ENCODE results near the gene LAMB3. TPM values are rescaled to one million over a fixed set of nuclear protein-coding genes. Genes with fewer than 3 reads are reported as not detected.
A peak's percentile ranks its signal among the peaks of the same experiment; 100 is the strongest.

Gene LAMB3
- polyA plus RNA-seq, 1 of the 3 experiments (the other 2 are of a cell fraction), result 18.0 TPM

DNA sequence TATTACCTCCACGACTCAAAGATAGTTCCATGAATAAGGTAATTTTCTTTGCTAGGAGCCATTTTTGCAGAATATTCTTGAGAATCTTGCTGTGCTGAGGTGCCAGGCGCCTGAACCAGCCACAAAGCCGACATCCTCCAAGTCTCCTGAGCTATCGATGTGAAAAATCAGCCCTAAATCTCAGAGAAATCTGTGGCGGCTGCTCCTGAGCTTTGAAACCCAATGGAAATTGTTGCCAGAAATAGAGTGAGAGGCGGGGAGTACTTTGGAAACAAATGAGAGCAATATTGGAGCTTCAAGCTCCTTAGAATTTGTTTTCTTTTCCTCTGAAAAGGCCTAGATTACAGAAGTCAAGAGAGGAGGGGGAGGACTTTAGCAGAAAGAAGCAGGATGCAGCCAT, 62.4 kb downstream of the LAMB3 start:
- H3F3A ChIP-seq (replicated peaks; ENCODE audit: insufficient read depth), result peaks cover 31% of the 10 kb centered on the region
- H3K4me1 ChIP-seq (ENCODE audit: control insufficient read depth in 1 of 2, insufficient read depth in 2 of 2, low read depth in 1 of 2, low read length in 1 of 2), result peaks cover 9 to 55% of the 10 kb centered on the region in 2 experiments
- peaks cover 0 to 11% of the 10 kb centered on the region in 2 experiments for H3K36me3 ChIP-seq (replicated peaks in 1 of 2; ENCODE audit: control insufficient read depth in 1 of 2, insufficient read depth in 2 of 2, low read length in 1 of 2)
- TF ChIP-seq SIN3A (IDR thresholded peaks at IDR 0.05; ENCODE audit: borderline replicate concordance, low read depth, low read length), result no peak
- no peak for TF ChIP-seq RAD21 (IDR thresholded peaks at IDR 0.05; ENCODE audit: low read length)
- TF ChIP-seq NFIC (IDR thresholded peaks at IDR 0.05; ENCODE audit: borderline replicate concordance), result no peak
- TF ChIP-seq RXRA (IDR thresholded peaks at IDR 0.05; ENCODE audit: borderline replicate concordance, low read depth), result no peak
- TF ChIP-seq, protein P1, sequence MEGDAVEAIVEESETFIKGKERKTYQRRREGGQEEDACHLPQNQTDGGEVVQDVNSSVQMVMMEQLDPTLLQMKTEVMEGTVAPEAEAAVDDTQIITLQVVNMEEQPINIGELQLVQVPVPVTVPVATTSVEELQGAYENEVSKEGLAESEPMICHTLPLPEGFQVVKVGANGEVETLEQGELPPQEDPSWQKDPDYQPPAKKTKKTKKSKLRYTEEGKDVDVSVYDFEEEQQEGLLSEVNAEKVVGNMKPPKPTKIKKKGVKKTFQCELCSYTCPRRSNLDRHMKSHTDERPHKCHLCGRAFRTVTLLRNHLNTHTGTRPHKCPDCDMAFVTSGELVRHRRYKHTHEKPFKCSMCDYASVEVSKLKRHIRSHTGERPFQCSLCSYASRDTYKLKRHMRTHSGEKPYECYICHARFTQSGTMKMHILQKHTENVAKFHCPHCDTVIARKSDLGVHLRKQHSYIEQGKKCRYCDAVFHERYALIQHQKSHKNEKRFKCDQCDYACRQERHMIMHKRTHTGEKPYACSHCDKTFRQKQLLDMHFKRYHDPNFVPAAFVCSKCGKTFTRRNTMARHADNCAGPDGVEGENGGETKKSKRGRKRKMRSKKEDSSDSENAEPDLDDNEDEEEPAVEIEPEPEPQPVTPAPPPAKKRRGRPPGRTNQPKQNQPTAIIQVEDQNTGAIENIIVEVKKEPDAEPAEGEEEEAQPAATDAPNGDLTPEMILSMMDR (IDR thresholded peaks at IDR 0.05), result no peak
- H3K9me3 ChIP-seq, result no peaks in the 10 kb centered on the region
- peak overlapping the region in 1 of 2 experiments; percentile 27; a peak in 1 of 4 replicates for H3K27ac ChIP-seq (ENCODE audit: low read depth in 2 of 2, low read length in 1 of 2)
- no peak overlapping the region for H3K4me3 ChIP-seq (ENCODE audit: low read depth in 2 of 2, low read length in 1 of 2)
- DNase-seq, result no peak
- no peaks in the 10 kb centered on the region for H3K27me3 ChIP-seq (ENCODE audit: insufficient read depth)
- 93% methylated on average over 6 of the region's 6 CpGs for WGBS (ENCODE audit: low lambda C conversion rate)
- no peak overlapping the region for H3K9ac ChIP-seq
- H3K4me2 ChIP-seq, result peak overlapping the region; percentile 87
- H3K9me2 ChIP-seq, result no peaks in the 10 kb centered on the region
- H3K79me2 ChIP-seq (ENCODE audit: insufficient read depth), result peaks cover 22% of the 10 kb centered on the region
- H2AFZ ChIP-seq (ENCODE audit: low read depth), result no peak overlapping the region
- POLR2A ChIA-PET, result no interaction called here
- no peaks in the 10 kb centered on the region; the same call in 1 of the 2 replicates for H4K20me1 ChIP-seq (ENCODE audit: insufficient read depth)
- CTCF ChIA-PET, result interaction anchor here (0.7 to 14.3 kb wide), 23 partner anchors 8 to 165 kb away, joined by 3 to 139 read pairs (median 6); partner anchors contain the start of genes CAMK1G and G0S2

DNA sequence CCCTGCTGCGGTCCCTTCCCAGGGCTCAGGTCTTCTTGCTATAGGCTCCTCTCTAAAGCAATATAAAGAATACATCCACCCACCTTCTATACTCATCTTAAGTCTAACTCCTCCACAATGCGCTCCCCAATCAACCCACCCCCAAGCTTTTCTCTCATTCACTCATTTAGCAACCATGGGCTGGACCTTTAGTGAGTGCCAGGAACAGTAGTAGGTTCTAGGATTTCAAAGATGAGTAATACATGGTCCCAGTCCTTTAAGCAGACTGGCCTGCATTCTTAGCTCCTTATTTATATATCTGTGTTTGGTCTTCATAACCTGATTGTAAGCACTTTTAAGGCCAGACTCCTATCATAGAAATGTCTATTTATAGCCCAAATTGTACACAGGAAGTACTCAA, 62.8 kb downstream of the LAMB3 start:
- H3K4me1 ChIP-seq (ENCODE audit: control insufficient read depth in 1 of 2, insufficient read depth in 2 of 2, low read depth in 1 of 2, low read length in 1 of 2), result peaks cover 11 to 55% of the 10 kb centered on the region in 2 experiments
- H2AFZ ChIP-seq (ENCODE audit: low read depth), result no peak overlapping the region
- no peaks in the 10 kb centered on the region for H3K9me3 ChIP-seq
- TF ChIP-seq, protein P2, sequence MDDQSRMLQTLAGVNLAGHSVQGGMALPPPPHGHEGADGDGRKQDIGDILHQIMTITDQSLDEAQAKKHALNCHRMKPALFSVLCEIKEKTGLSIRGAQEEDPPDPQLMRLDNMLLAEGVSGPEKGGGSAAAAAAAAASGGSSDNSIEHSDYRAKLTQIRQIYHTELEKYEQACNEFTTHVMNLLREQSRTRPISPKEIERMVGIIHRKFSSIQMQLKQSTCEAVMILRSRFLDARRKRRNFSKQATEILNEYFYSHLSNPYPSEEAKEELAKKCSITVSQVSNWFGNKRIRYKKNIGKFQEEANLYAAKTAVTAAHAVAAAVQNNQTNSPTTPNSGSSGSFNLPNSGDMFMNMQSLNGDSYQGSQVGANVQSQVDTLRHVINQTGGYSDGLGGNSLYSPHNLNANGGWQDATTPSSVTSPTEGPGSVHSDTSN (IDR thresholded peaks at IDR 0.05), result no peak
- peak; percentile 39; the same call in 1 of the 2 replicates for TF ChIP-seq FOSL2 (IDR thresholded peaks at IDR 0.05; ENCODE audit: borderline replicate concordance, low read depth)
- CTCF ChIA-PET, result interaction anchor here (0.7 to 14.3 kb wide), 16 partner anchors 8 to 113 kb away, joined by 3 to 139 read pairs (median 12); partner anchors contain the start of genes CAMK1G and G0S2
- no peak overlapping the region for H3K4me3 ChIP-seq (ENCODE audit: low read depth in 2 of 2, low read length in 1 of 2)
- WGBS (ENCODE audit: low lambda C conversion rate), result 89% methylated on average over 2 of the region's 2 CpGs
- H3K36me3 ChIP-seq (replicated peaks in 1 of 2; ENCODE audit: control insufficient read depth in 1 of 2, insufficient read depth in 2 of 2, low read length in 1 of 2), result peaks cover 0 to 11% of the 10 kb centered on the region in 2 experiments
- peak overlapping the region in 1 of 2 experiments; percentile 27; a peak in 1 of 4 replicates for H3K27ac ChIP-seq (ENCODE audit: low read depth in 2 of 2, low read length in 1 of 2)
- peaks cover 28% of the 10 kb centered on the region for H3F3A ChIP-seq (replicated peaks; ENCODE audit: insufficient read depth)
- H3K9ac ChIP-seq, result no peak overlapping the region
- no peaks in the 10 kb centered on the region; the same call in 1 of the 2 replicates for H4K20me1 ChIP-seq (ENCODE audit: insufficient read depth)
- peak overlapping the region; percentile 87 for H3K4me2 ChIP-seq
- DNase-seq, result no peak
- H3K9me2 ChIP-seq, result no peaks in the 10 kb centered on the region
- H3K79me2 ChIP-seq (ENCODE audit: insufficient read depth), result peaks cover 26% of the 10 kb centered on the region
- POLR2A ChIA-PET, result no interaction called here
- no peaks in the 10 kb centered on the region for H3K27me3 ChIP-seq (ENCODE audit: insufficient read depth)
